Esophagus squamous epithelium (tissue), 5 donors: ENCODE measurements around the gene SNAP29. TPM values are rescaled to one million over a fixed set of nuclear protein-coding genes. Genes with fewer than 3 reads are reported as not detected.
"Not testable (repeated sequence)": the region's sequence is repeated elsewhere in the genome, so short reads cannot be mapped to it uniquely, and the experiment has no call there.

ENCODE experiments used
- DNase-seq: peaks from one replicate; lab custom pipeline; 2025; lab: John Stamatoyannopoulos, UW
- H3K27ac ChIP-seq, 4 donors: fragments of 200-600 bp; sonication (generic); one replicate each; pipeline ENCODE4 v1.5.1; 2016 to 2019; ENCODE audit warnings: mild to moderate bottlenecking in 1 of 4
- H3K27me3 ChIP-seq, 4 donors: fragments of 200-600 bp; sonication (generic); 1 replicate in 3 of 4; 2 replicates in 1 of 4; pipeline versions ENCODE4 v1.5.1 to v1.6.0; 2017 to 2021; ENCODE audit warnings: antibody characterized with exemption in 1 of 4
- H3K36me3 ChIP-seq, 3 donors: fragments of 200-600 bp; sonication (generic); one replicate each; pipeline ENCODE4 v1.5.1; 2016 to 2019
- H3K4me1 ChIP-seq, 3 donors: fragments of 200-600 bp; sonication (generic); one replicate each; pipeline ENCODE4 v1.5.1; 2017 to 2019
- H3K4me3 ChIP-seq, 4 donors: fragments of 200-600 bp; sonication (generic); 1 replicate in 3 of 4; 2 replicates in 1 of 4; pipeline ENCODE4 v1.5.1; 2016 to 2019; ENCODE audit warnings: mild to moderate bottlenecking in 2 of 4, moderate library complexity in 1 of 4
- H3K9me3 ChIP-seq, 3 donors: fragments of 200-600 bp; sonication (generic); one replicate each; pipeline ENCODE4 v1.5.1; 2016 to 2019
- CTCF ChIP-seq, 6 experiments: fragments of 450-650 bp in 4 of 6; fragments of 200-600 bp in 2 of 6; sonication (generic) in 2 of 6; IDR thresholded peaks; one replicate each; pipeline ENCODE4 v1.5.1; 2016 to 2019; ENCODE audit warnings: antibody characterized with exemption in 6 of 6, mild to moderate bottlenecking in 4 of 6, moderate library complexity in 4 of 6
- POLR2A ChIP-seq, 4 donors: fragments of 450-650 bp; IDR thresholded peaks; one replicate each; pipeline ENCODE4 v1.6.1; 2017; ENCODE audit warnings: antibody characterized with exemption in 4 of 4, mild to moderate bottlenecking in 4 of 4, moderate library complexity in 3 of 4
- WGBS, 2 donors: methylation state at CpG; one replicate each; pipeline ENCODE4 v1.1.5; 2018; 5-methylcytosine and 5-hydroxymethylcytosine counted together
- intact Hi-C: fragments of 100-400 bp; cut with DNase I; formaldehyde crosslinking; loops from one replicate; pipeline ENCODE4 v1.15.0; 2022
- total RNA-seq, 4 donors: library from RNA; depleted of rRNA; stranded (reverse); fragments of >200 nt; gene quantifications; one replicate each; pipeline ENCODE4 v1.1.0, GENCODE V29; 2016
- donor health status: DM: yes; HTN: yes; CAD: no.

The SNAP29 gene
- total RNA-seq, 4 donors from 2014 or later: 13.0 to 19.6 (median 17.1) TPM

- H3K36me3 ChIP-seq: peaks cover 0 to 95% (median 6%) of the 10 kb centered on the region in 3 donors
Observed at GRCh38 chr22:20825624-20826023, 33.2 kb upstream of the SNAP29 start.

GRCh38 chr22:20826373-20827152, 32.2 kb upstream of the SNAP29 start:
- H3K4me1 ChIP-seq, H3K27me3 ChIP-seq, H3K4me3 ChIP-seq, H3K27ac ChIP-seq, intact Hi-C loops, H3K9me3 ChIP-seq, DNase-seq: not testable (repeated sequence)
- WGBS, 2 donors: 94 to 96% methylated on average over 5 of the region's 5 CpGs
- H3K36me3 ChIP-seq: peaks cover 0 to 95% (median 9%) of the 10 kb centered on the region in 3 donors

More at GRCh38 chr22:20825624-20826023, 33.2 kb upstream of the SNAP29 start:
- Histone ChIP-seq H3K4me3 (no peak overlapping the region), H3K9me3 (no peaks in the 10 kb centered on the region), H3K27me3 (no peaks in the 10 kb centered on the region), H3K4me1 (no peaks in the 10 kb centered on the region), H3K27ac (no peak overlapping the region)
- intact Hi-C loops: no loop called here
- no peak for TF ChIP-seq CTCF (IDR thresholded peaks at IDR 0.05)
- no peak for TF ChIP-seq POLR2A (IDR thresholded peaks at IDR 0.05)
- no peak for DNase-seq
- 80 to 90% methylated on average over 6 of the region's 6 CpGs for WGBS, 2 donors

GRCh38 chr22:20829491-20830134, 29.2 kb upstream of the SNAP29 start:
- intact Hi-C loops: no loop called here
- H3K36me3 ChIP-seq: peaks cover 7 to 96% (median 8%) of the 10 kb centered on the region in 3 donors
- no peak for DNase-seq
- TF ChIP-seq CTCF (IDR thresholded peaks at IDR 0.05) (no peak), POLR2A (IDR thresholded peaks at IDR 0.05) (no peak)
- no peaks in the 10 kb centered on the region for H3K9me3 ChIP-seq
- 92 to 94% methylated on average over 3 of the region's 3 CpGs for WGBS, 2 donors
- H3K27me3 ChIP-seq: no peaks in the 10 kb centered on the region
- H3K4me3 ChIP-seq: no peak overlapping the region
- H3K27ac ChIP-seq: no peak overlapping the region
- no peaks in the 10 kb centered on the region for H3K4me1 ChIP-seq

- DNase-seq: no peak
- Histone ChIP-seq H3K27ac (no peak overlapping the region), H3K27me3 (no peaks in the 10 kb centered on the region), H3K4me3 (no peak overlapping the region), H3K36me3 (peaks cover 7 to 66% (median 8%) of the 10 kb centered on the region in 3 donors), H3K4me1 (no peaks in the 10 kb centered on the region), H3K9me3 (no peaks in the 10 kb centered on the region)
- WGBS, 2 donors: 96 to 100% methylated on average over 5 to 6 of the region's 6 CpGs
- TF ChIP-seq CTCF (IDR thresholded peaks at IDR 0.05) (no peak), POLR2A (IDR thresholded peaks at IDR 0.05) (no peak)
- intact Hi-C loops: no loop called here
Observed at GRCh38 chr22:20833225-20833665, 25.6 kb upstream of the SNAP29 start.

GRCh38 chr22:20834206-20834605, 24.6 kb upstream of the SNAP29 start:
- peaks cover 7 to 57% (median 8%) of the 10 kb centered on the region in 3 donors for H3K36me3 ChIP-seq
- TF ChIP-seq POLR2A (IDR thresholded peaks at IDR 0.05) (no peak), CTCF (IDR thresholded peaks at IDR 0.05) (no peak)
- 72 to 80% methylated on average over 3 of the region's 3 CpGs for WGBS, 2 donors
- no peak overlapping the region for H3K27ac ChIP-seq
- no peaks in the 10 kb centered on the region for H3K9me3 ChIP-seq
- DNase-seq: no peak
- no peak overlapping the region for H3K4me3 ChIP-seq
- no peaks in the 10 kb centered on the region for H3K4me1 ChIP-seq
- H3K27me3 ChIP-seq: no peaks in the 10 kb centered on the region
- intact Hi-C loops: no loop called here
